WTC11 (cell line): Measurements from ENCODE around the gene LIF.

Source experiments
- NR3C1 ChIP-seq: sonication (generic); formaldehyde crosslinking; conservative IDR thresholded peaks from 2 replicates; pipeline ENCODE4 v1.8.1; 2023; ENCODE audit warnings: low read depth, mild to moderate bottlenecking, missing genetic modification reagents
- SMAD3 ChIP-seq: sonication (generic); formaldehyde crosslinking; IDR thresholded peaks from 2 replicates; pipeline ENCODE4 v1.8.0; 2022; ENCODE audit warnings: missing genetic modification reagents, mild to moderate bottlenecking, borderline replicate concordance
- ZBTB21 ChIP-seq: sonication (generic); formaldehyde crosslinking; IDR thresholded peaks from 2 replicates; pipeline ENCODE4 v1.8.1; 2023; ENCODE audit warnings: mild to moderate bottlenecking, missing genetic modification reagents, borderline replicate concordance

GRCh38 chr22:30196141-30196879 is 50.2 kb downstream of the LIF start:
- TF ChIP-seq ZBTB21 (CRISPR knock-in tag) (peak; percentile 16; the same call in 1 of the 2 replicates), NR3C1 (CRISPR knock-in tag) (no peak), SMAD3 (CRISPR knock-in tag) (no peak)
